ENCODE data around the gene PLA1A. TPM values are rescaled to one million over a fixed set of nuclear protein-coding genes. Genes with fewer than 3 reads are reported as not detected.

The PLA1A gene
- total RNA-seq, 4 donors from 2014 or later, result 0.97 to 9.6 (median 3.2) TPM

- Histone ChIP-seq H3K27me3 (no peaks in the 10 kb centered on the region), H3K4me1 (peaks cover 52 to 56% of the 10 kb centered on the region in 2 donors), H3K4me3 (peak overlapping the region; percentile 50 to 61 (median 54)), H3K36me3 (peaks cover 0 to 6% of the 10 kb centered on the region in 2 donors), H3K9me3 (no peaks in the 10 kb centered on the region), H3K27ac (peak overlapping the region; percentile 94 to 96 (median 95))
- no peak for TF ChIP-seq POLR2A (IDR thresholded peaks at IDR 0.05)
- TF ChIP-seq, protein P1, sequence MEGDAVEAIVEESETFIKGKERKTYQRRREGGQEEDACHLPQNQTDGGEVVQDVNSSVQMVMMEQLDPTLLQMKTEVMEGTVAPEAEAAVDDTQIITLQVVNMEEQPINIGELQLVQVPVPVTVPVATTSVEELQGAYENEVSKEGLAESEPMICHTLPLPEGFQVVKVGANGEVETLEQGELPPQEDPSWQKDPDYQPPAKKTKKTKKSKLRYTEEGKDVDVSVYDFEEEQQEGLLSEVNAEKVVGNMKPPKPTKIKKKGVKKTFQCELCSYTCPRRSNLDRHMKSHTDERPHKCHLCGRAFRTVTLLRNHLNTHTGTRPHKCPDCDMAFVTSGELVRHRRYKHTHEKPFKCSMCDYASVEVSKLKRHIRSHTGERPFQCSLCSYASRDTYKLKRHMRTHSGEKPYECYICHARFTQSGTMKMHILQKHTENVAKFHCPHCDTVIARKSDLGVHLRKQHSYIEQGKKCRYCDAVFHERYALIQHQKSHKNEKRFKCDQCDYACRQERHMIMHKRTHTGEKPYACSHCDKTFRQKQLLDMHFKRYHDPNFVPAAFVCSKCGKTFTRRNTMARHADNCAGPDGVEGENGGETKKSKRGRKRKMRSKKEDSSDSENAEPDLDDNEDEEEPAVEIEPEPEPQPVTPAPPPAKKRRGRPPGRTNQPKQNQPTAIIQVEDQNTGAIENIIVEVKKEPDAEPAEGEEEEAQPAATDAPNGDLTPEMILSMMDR (IDR thresholded peaks at IDR 0.05 in 4 of 5, conservative IDR thresholded peaks at IDR 0.05 in 1 of 5), result no peak
- ATAC-seq (no peak), DNase-seq (no peak)
- intact Hi-C loops (cut with DNase I; ENCODE audit: low total_unique reads), result no loop called here
- in situ Hi-C loops (cut with MboI; ENCODE audit: low sequenced_read_pairs in 4 of 4), result no loop called here
These were observed 60.4 kb downstream of the PLA1A start for GRCh38 chr3:119657887-119658702.

DNA sequence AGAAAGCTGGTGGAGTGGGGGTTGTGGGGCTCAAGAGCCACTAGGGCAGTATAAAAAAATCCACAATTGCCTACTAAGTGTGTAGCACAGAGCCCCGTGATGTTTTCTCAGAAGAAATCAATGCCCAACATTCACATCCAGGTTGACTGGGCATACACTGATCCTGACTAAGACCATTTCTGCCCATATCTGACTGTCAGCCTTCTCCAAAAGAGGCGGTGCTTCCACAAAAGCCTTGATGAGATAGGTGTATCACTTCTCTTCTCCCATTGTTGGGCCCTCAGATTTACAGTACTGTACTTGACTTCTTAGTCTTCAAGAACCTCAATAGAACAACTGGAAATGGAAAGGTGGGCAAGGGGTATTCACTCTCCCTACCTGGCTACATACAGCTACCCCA, 61.3 kb downstream of the PLA1A start:
- intact Hi-C loops (cut with DNase I; ENCODE audit: low total_unique reads) (no loop called here), in situ Hi-C loops (cut with MboI; ENCODE audit: low sequenced_read_pairs in 4 of 4) (no loop called here)
- Histone ChIP-seq H3K9me3 (no peaks in the 10 kb centered on the region), H3K27ac (peak overlapping the region; percentile 94 to 96 (median 95)), H3K27me3 (no peaks in the 10 kb centered on the region), H3K4me1 (peaks cover 59 to 61% of the 10 kb centered on the region in 2 donors), H3K36me3 (peaks cover 0 to 6% of the 10 kb centered on the region in 2 donors), H3K4me3 (peak overlapping the region; percentile 50 to 61 (median 54))
- DNase-seq (no peak), ATAC-seq (peak; percentile 40 to 45)
- no peak for TF ChIP-seq POLR2A (IDR thresholded peaks at IDR 0.05)
- TF ChIP-seq, protein P1 (IDR thresholded peaks at IDR 0.05 in 4 of 5, conservative IDR thresholded peaks at IDR 0.05 in 1 of 5), result no peak

DNA sequence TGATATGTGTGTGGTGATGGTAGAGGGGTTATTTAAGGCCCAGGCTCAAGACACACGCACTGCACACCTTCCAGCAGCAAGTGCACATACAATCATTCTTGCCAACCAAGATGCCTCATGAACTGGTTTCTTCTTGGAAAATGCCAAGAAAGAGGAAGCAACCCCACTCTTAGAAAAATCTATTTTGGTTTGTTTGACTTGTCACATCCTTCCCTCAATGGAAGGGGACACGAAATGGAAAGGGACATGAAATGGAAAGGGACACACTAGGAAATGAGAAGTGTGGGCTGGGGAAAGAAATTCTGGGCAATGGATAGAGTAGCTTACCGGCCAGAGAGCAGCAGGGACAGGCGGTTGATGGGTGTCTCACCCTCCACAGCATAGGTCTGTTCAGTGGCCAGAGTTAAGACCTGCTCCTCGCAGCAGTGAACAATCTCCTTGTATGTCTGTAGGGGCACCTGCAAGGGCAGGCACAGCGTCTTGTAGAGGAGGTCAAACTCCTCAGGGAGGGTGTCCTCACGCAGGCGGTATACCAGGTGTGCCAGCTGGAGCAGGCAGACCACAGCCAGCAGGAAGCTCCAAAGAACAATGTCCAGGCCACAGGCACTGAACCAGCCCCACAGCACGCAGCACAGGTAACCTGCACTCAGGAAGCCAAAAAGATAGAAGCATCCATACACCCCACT, 62.1 kb downstream of the PLA1A start:
- H3K27ac ChIP-seq, result peak overlapping the region; percentile 94 to 96 (median 95)
- peak overlapping the region; percentile 50 to 61 (median 54) for H3K4me3 ChIP-seq
- in situ Hi-C loops (cut with MboI; ENCODE audit: low sequenced_read_pairs in 4 of 4) (loop anchor here in 1 of 4 donors (10.0 kb wide), 1 partner anchor 85 kb away; the partner anchor contains the start of gene ADPRH), intact Hi-C loops (cut with DNase I; ENCODE audit: low total_unique reads) (loop anchor here (2.0 to 10.0 kb wide), 2 partner anchors 29 to 725 kb away; no protein-coding TSS in a partner anchor)
- H3K36me3 ChIP-seq, result peaks cover 0 to 6% of the 10 kb centered on the region in 2 donors
- ATAC-seq, result peak; percentile 17 to 31
- no peaks in the 10 kb centered on the region for H3K27me3 ChIP-seq
- peak; percentile 39 to 80 for DNase-seq
- peak in 1 of 2 donors; percentile 32 for TF ChIP-seq POLR2A (IDR thresholded peaks at IDR 0.05)
- TF ChIP-seq, protein P1 (IDR thresholded peaks at IDR 0.05 in 4 of 5, conservative IDR thresholded peaks at IDR 0.05 in 1 of 5), result no peak
- no peaks in the 10 kb centered on the region for H3K9me3 ChIP-seq
- peaks cover 61 to 66% of the 10 kb centered on the region in 2 donors for H3K4me1 ChIP-seq

DNA sequence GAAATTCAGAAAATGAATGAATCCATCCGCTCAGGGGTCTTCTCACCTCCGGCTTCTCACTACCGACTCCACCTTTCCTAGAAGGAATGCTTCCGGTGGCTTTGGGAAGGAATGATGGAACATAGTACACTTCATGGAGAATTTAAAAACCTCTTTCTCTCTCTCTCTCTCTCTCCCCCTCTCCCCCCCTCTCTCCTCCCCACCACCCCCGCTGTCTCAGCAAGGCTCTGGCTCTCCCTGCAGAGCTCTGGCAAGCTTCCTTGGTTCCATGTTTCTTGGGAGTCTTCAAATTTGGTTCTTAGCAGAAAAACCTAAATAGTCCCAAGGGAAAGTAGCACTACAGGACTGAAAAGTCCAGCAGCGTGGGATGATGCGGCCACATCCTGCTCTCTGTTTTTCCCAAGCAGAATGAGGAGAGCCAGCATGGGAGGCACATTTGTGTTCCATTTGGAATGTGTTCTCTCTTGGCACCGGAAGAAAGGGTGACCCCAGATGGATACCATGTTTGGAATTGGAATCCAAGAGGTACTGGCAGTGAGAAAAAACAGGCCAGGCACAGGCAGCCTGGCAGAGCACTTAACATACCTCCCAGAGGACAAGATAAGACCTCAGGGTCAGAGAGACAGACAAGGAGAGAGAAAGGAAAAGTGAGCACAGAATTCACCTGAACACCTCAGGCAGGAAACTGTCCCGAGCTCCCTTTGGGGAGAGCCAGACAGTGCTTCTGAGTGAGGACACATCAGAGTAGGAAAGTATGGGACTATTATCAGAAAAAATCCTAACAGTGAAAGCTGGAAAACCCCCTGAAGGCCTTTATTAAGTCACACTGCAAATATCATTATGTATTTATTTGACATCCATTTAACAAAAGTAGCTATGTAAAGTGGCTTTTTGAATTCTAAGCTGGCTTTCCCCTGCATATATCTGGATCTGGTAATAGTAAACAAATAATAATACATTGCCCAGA, 63.1 kb downstream of the PLA1A start, which contains the start of gene POPDC2:
Gene POPDC2 (minus strand): TSS at position 116 of the 967 bp plus-strand sequence. CDS start 166 bp downstream, outside the sequence.
- ATAC-seq (peak in 1 of 2 donors; percentile 8), DNase-seq (peak in 1 of 2 donors; percentile 59)
- peak within 1 kb of the TSS; percentile 50 to 61 (median 54) for H3K4me3 ChIP-seq
- TF ChIP-seq, protein P1 (IDR thresholded peaks at IDR 0.05 in 4 of 5, conservative IDR thresholded peaks at IDR 0.05 in 1 of 5), result no peak
- TF ChIP-seq POLR2A (IDR thresholded peaks at IDR 0.05), result no peak
- in situ Hi-C loops (cut with MboI; ENCODE audit: low sequenced_read_pairs in 4 of 4) (loop anchor here in 1 of 4 donors (10.0 kb wide), 1 partner anchor 86 kb away; the partner anchor contains the start of gene ADPRH), intact Hi-C loops (cut with DNase I; ENCODE audit: low total_unique reads) (loop anchor here (2.0 to 10.0 kb wide), 2 partner anchors 30 to 726 kb away; no protein-coding TSS in a partner anchor)
- no peaks in the 10 kb centered on the region for H3K9me3 ChIP-seq
- H3K36me3 ChIP-seq, result peaks cover 0 to 6% of the 10 kb centered on the region in 2 donors
- H3K4me1 ChIP-seq, result peaks cover 66 to 73% of the 10 kb centered on the region in 2 donors
- no peaks in the 10 kb centered on the region for H3K27me3 ChIP-seq
- H3K27ac ChIP-seq, result peak within 1 kb of the TSS; percentile 94 to 96 (median 95)

Data from gastrocnemius medialis (tissue), 4 donors.